ENCODE measurements around the gene TMEM201.
"Not testable (repeated sequence)": the region's sequence is repeated elsewhere in the genome, so short reads cannot be mapped to it uniquely, and the experiment has no call there.

Gene TMEM201

GRCh38 chr1:9588551-9589143, at the start of gene TMEM201:
TSS of gene TMEM201 (plus strand) at chr1:9588911. CDS start at chr1:9588931, 20 bp downstream.
- peak; percentile 93 to 97 for DNase-seq
- no peak for TF ChIP-seq GATA1 (IDR thresholded peaks at IDR 0.05; ENCODE audit: low read depth, low read length)
- no peak for TF ChIP-seq POLR2A (IDR thresholded peaks at IDR 0.05; ENCODE audit: low read length)

- peak; percentile 94 for TF ChIP-seq POLR2A (IDR thresholded peaks at IDR 0.05; ENCODE audit: low read length)
- no peak for TF ChIP-seq GATA1 (IDR thresholded peaks at IDR 0.05; ENCODE audit: low read depth, low read length)
- DNase-seq = peak; percentile 96 to 99
Observed at GRCh38 chr1:9539165-9539828, 49.4 kb upstream of the TMEM201 start, which contains the start of gene SLC25A33. TSS of gene SLC25A33 (plus strand) at chr1:9539465. CDS start at chr1:9539692, 227 bp downstream.

GRCh38 chr1:9539829-9540550, 48.7 kb upstream of the TMEM201 start:
- TF ChIP-seq GATA1 (IDR thresholded peaks at IDR 0.05; ENCODE audit: low read depth, low read length) (no peak), POLR2A (IDR thresholded peaks at IDR 0.05; ENCODE audit: low read length) (no peak)
- DNase-seq = peak; percentile 66 to 83

- TF ChIP-seq GATA1 (IDR thresholded peaks at IDR 0.05; ENCODE audit: low read depth, low read length) (no peak), POLR2A (IDR thresholded peaks at IDR 0.05; ENCODE audit: low read length) (no peak)
- DNase-seq = peak; percentile 32 to 39
Observed at GRCh38 chr1:9542430-9542829, 46.3 kb upstream of the TMEM201 start.

GRCh38 chr1:9544926-9545325, 43.8 kb upstream of the TMEM201 start:
- DNase-seq = no peak
- no peak for TF ChIP-seq POLR2A (IDR thresholded peaks at IDR 0.05; ENCODE audit: low read length)
- no peak for TF ChIP-seq GATA1 (IDR thresholded peaks at IDR 0.05; ENCODE audit: low read depth, low read length)

- no peak for DNase-seq
- TF ChIP-seq GATA1 (IDR thresholded peaks at IDR 0.05; ENCODE audit: low read depth, low read length) = no peak
- no peak for TF ChIP-seq POLR2A (IDR thresholded peaks at IDR 0.05; ENCODE audit: low read length)
Observed at GRCh38 chr1:9549955-9550546, 38.7 kb upstream of the TMEM201 start.

- DNase-seq = no peak
- TF ChIP-seq POLR2A (IDR thresholded peaks at IDR 0.05; ENCODE audit: low read length) = no peak
- no peak for TF ChIP-seq GATA1 (IDR thresholded peaks at IDR 0.05; ENCODE audit: low read depth, low read length)
Observed at GRCh38 chr1:9551984-9552383, 36.7 kb upstream of the TMEM201 start.

GRCh38 chr1:9553736-9554144, 35.0 kb upstream of the TMEM201 start:
- no peak for DNase-seq
- no peak for TF ChIP-seq GATA1 (IDR thresholded peaks at IDR 0.05; ENCODE audit: low read depth, low read length)
- TF ChIP-seq POLR2A (IDR thresholded peaks at IDR 0.05; ENCODE audit: low read length) = no peak

- TF ChIP-seq GATA1 (IDR thresholded peaks at IDR 0.05; ENCODE audit: low read depth, low read length) = no peak
- no peak for TF ChIP-seq POLR2A (IDR thresholded peaks at IDR 0.05; ENCODE audit: low read length)
- DNase-seq = no peak
Observed at GRCh38 chr1:9555942-9556341, 32.8 kb upstream of the TMEM201 start.

- no peak for DNase-seq
- no peak for TF ChIP-seq POLR2A (IDR thresholded peaks at IDR 0.05; ENCODE audit: low read length)
- TF ChIP-seq GATA1 (IDR thresholded peaks at IDR 0.05; ENCODE audit: low read depth, low read length) = no peak
Observed at GRCh38 chr1:9557624-9558023, 31.1 kb upstream of the TMEM201 start.

GRCh38 chr1:9558271-9558945, 30.3 kb upstream of the TMEM201 start:
- TF ChIP-seq GATA1 (IDR thresholded peaks at IDR 0.05; ENCODE audit: low read depth, low read length) (no peak), POLR2A (IDR thresholded peaks at IDR 0.05; ENCODE audit: low read length) (no peak)
- DNase-seq = no peak

GRCh38 chr1:9558946-9559545, 29.7 kb upstream of the TMEM201 start:
- no peak for TF ChIP-seq GATA1 (IDR thresholded peaks at IDR 0.05; ENCODE audit: low read depth, low read length)
- no peak for TF ChIP-seq POLR2A (IDR thresholded peaks at IDR 0.05; ENCODE audit: low read length)
- DNase-seq = no peak

GRCh38 chr1:9559673-9560072, 29.0 kb upstream of the TMEM201 start:
- TF ChIP-seq POLR2A (IDR thresholded peaks at IDR 0.05; ENCODE audit: low read length) (no peak), GATA1 (IDR thresholded peaks at IDR 0.05; ENCODE audit: low read depth, low read length) (no peak)
- DNase-seq = no peak

GRCh38 chr1:9560090-9560489, 28.6 kb upstream of the TMEM201 start:
- not testable (repeated sequence) for DNase-seq
